Left ventricle myocardium inferior (tissue), 1 donor: ENCODE measurements around the gene MARVELD3. TPM values are rescaled to one million over a fixed set of nuclear protein-coding genes. Genes with fewer than 3 reads are reported as not detected.
"Not testable (repeated sequence)": the region's sequence is repeated elsewhere in the genome, so short reads cannot be mapped to it uniquely, and the experiment has no call there.

Source experiments
- DNase-seq: peaks from one replicate; pipeline ENCODE4 v3.0.0-alpha.2; 2020
- H3K27ac ChIP-seq: fragments of 200-600 bp; replicated peaks from 2 replicates; pipeline ENCODE4 v1.8.0; 2021
- H3K27me3 ChIP-seq: fragments of 200-600 bp; 2 replicates; pipeline ENCODE4 v1.8.0; 2021; ENCODE audit warnings: low read depth
- H3K36me3 ChIP-seq: fragments of 200-600 bp; 2 replicates; pipeline ENCODE4 v1.8.0; 2021
- H3K4me1 ChIP-seq: fragments of 200-600 bp; 2 replicates; pipeline ENCODE4 v1.8.0; 2021
- H3K4me3 ChIP-seq: fragments of 200-600 bp; 2 replicates; pipeline ENCODE4 v1.8.0; 2021; ENCODE audit warnings: mild to moderate bottlenecking, moderate library complexity
- H3K9me3 ChIP-seq: fragments of 200-600 bp; replicated peaks from 2 replicates; pipeline ENCODE4 v1.8.0; 2021
- intact Hi-C: fragments of 100-400 bp; cut with micrococcal nuclease; formaldehyde crosslinking; loops from one replicate; pipeline ENCODE4 v1.11.0; 2022
- total RNA-seq: library from RNA; stranded (reverse); fragmentation: NEBNext Ultra II Directional; extraction: Animal tissue kit (Norgen Biotek cat#: 25700); gene quantifications from one replicate; pipeline ENCODE4 v1.2.1, GENCODE V29; 2021
- TF ChIP-seq, protein P1 (sequence below): fragments of 200-600 bp; IDR thresholded peaks from 2 replicates; pipeline ENCODE4 v1.8.0; 2021; ENCODE audit warnings: antibody characterized with exemption, mild to moderate bottlenecking, borderline replicate concordance
- donor health status: DM: no; HTN: yes; CAD: no; lungs with severe emphysema.

The MARVELD3 gene
- total RNA-seq, 1 donor from 2014 or later = not detected

- DNase-seq = no peak
- H3K4me3 ChIP-seq = no peak overlapping the region
- TF ChIP-seq, protein P1, sequence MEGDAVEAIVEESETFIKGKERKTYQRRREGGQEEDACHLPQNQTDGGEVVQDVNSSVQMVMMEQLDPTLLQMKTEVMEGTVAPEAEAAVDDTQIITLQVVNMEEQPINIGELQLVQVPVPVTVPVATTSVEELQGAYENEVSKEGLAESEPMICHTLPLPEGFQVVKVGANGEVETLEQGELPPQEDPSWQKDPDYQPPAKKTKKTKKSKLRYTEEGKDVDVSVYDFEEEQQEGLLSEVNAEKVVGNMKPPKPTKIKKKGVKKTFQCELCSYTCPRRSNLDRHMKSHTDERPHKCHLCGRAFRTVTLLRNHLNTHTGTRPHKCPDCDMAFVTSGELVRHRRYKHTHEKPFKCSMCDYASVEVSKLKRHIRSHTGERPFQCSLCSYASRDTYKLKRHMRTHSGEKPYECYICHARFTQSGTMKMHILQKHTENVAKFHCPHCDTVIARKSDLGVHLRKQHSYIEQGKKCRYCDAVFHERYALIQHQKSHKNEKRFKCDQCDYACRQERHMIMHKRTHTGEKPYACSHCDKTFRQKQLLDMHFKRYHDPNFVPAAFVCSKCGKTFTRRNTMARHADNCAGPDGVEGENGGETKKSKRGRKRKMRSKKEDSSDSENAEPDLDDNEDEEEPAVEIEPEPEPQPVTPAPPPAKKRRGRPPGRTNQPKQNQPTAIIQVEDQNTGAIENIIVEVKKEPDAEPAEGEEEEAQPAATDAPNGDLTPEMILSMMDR = no peak
- H3K4me1 ChIP-seq = no peaks in the 10 kb centered on the region
- intact Hi-C loops = no loop called here
- peaks cover 5% of the 10 kb centered on the region for H3K27me3 ChIP-seq
- H3K27ac ChIP-seq = no peak overlapping the region
- no peaks in the 10 kb centered on the region for H3K36me3 ChIP-seq
- H3K9me3 ChIP-seq = peaks cover 9% of the 10 kb centered on the region
These were observed 25.2 kb upstream of the MARVELD3 start for GRCh38 chr16:71600822-71601221.

DNA sequence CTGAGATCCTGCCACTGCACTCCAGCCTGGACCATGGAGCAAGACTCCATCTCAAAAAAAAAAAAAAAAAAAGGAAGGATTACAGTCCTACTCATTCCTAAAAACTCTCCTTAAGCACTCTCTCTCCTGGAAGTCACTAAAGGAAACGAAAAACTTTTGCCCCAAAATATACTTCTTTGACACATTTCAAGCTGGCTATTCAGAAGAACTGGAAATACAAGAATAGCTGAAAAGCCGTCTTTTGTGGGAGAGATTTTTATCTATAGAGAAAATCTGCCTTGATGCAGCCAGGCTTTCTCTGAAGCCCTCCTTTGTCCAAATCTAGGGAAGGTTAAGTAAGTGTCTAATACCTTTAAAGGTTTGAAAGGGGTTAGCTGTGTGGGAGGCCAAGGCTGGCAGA, 16.9 kb upstream of the MARVELD3 start:
- no peak overlapping the region for H3K4me3 ChIP-seq
- no peak for DNase-seq
- H3K36me3 ChIP-seq = no peaks in the 10 kb centered on the region
- intact Hi-C loops = no loop called here
- no peak overlapping the region for H3K27ac ChIP-seq
- H3K9me3 ChIP-seq = no peaks in the 10 kb centered on the region
- peaks cover 3% of the 10 kb centered on the region for H3K4me1 ChIP-seq
- H3K27me3 ChIP-seq = peaks cover 69% of the 10 kb centered on the region
- TF ChIP-seq, protein P1 = no peak

DNA sequence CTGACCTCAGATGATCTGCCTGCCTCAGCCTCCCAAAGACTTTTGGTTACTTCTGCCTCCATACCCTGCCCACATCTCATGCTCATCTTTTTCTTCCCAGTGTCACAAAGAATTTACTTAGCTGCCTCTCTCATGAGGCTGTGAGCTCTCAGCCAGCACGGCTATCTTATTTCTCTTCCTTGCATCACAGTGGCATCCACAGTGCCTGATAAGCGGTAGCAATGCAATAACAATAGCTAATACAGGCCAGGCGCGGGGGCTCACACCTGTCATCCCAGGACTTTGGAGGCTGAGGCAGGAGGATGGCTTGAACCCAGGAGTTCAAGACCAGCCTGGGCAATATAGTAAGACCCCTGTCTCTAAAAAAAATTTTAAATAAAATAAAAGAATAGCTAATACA, 15.5 kb upstream of the MARVELD3 start:
- H3K36me3 ChIP-seq = no peaks in the 10 kb centered on the region
- TF ChIP-seq, protein P1 = no peak
- peaks cover 83% of the 10 kb centered on the region for H3K27me3 ChIP-seq
- DNase-seq = no peak
- intact Hi-C loops = no loop called here
- peaks cover 3% of the 10 kb centered on the region for H3K4me1 ChIP-seq
- H3K4me3 ChIP-seq = no peak overlapping the region
- H3K27ac ChIP-seq = no peak overlapping the region
- H3K9me3 ChIP-seq = no peaks in the 10 kb centered on the region

- TF ChIP-seq, protein P1 = peak; percentile 87
- Histone ChIP-seq H3K27me3 (peaks cover 90% of the 10 kb centered on the region), H3K36me3 (no peaks in the 10 kb centered on the region), H3K27ac (no peak overlapping the region), H3K9me3 (no peaks in the 10 kb centered on the region), H3K4me3 (no peak overlapping the region), H3K4me1 (peaks cover 3% of the 10 kb centered on the region)
- peak; percentile 46 for DNase-seq
- intact Hi-C loops = no loop called here
These were observed 14.8 kb upstream of the MARVELD3 start for GRCh38 chr16:71610936-71611871.

- H3K27me3 ChIP-seq = peaks cover 100% of the 10 kb centered on the region
- H3K27ac ChIP-seq, H3K36me3 ChIP-seq, H3K4me1 ChIP-seq, intact Hi-C loops, H3K9me3 ChIP-seq, H3K4me3 ChIP-seq, DNase-seq: not testable (repeated sequence)
These were observed 11.0 kb upstream of the MARVELD3 start for GRCh38 chr16:71614956-71615355.

DNA sequence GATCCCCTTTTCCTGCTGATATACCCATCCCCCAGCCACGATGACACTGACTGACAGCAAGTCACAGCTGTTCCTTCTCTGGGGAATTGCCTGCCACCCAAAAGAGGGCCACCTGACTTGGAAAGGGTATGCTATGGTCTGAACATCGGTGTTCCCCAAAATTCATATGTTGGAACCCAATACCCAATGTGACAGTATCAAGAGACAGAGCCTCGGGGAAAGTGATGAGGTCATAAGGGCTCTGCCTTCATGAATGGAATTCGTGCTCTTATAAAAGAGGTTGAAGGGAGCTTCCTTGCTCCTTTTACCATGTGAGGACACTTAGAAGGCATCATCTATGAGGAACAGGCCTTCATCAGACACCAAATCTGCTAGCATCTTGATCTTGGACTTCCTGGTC, 7.6 kb upstream of the MARVELD3 start:
- no peaks in the 10 kb centered on the region for H3K36me3 ChIP-seq
- DNase-seq = no peak
- H3K4me3 ChIP-seq = no peak overlapping the region
- no peaks in the 10 kb centered on the region for H3K4me1 ChIP-seq
- peaks cover 27% of the 10 kb centered on the region for H3K9me3 ChIP-seq
- TF ChIP-seq, protein P1 = no peak
- H3K27me3 ChIP-seq = peaks cover 100% of the 10 kb centered on the region
- intact Hi-C loops = no loop called here
- no peak overlapping the region for H3K27ac ChIP-seq
